Measurements from ENCODE around the gene CALR3.

DNA sequence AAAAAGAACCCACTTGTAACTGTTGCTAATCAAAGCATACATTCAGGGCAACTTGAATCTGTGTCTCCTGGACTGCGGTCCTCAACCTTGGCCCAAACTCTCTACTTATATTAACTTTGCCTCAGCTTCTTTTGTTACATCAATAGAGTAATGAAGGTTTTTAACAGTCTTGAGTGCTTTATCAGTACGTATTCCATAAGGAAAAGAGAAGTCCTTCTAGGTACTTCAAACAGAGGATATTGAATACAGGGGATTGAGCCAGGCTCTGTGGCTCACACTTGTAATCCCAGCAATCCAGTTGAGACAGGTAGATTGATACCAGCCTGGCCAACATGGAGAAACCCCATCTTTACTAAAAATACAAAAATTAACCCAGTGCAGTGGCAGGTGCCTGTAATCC, 23.0 kb downstream of the CALR3 start:
- TF ChIP-seq, protein P1, sequence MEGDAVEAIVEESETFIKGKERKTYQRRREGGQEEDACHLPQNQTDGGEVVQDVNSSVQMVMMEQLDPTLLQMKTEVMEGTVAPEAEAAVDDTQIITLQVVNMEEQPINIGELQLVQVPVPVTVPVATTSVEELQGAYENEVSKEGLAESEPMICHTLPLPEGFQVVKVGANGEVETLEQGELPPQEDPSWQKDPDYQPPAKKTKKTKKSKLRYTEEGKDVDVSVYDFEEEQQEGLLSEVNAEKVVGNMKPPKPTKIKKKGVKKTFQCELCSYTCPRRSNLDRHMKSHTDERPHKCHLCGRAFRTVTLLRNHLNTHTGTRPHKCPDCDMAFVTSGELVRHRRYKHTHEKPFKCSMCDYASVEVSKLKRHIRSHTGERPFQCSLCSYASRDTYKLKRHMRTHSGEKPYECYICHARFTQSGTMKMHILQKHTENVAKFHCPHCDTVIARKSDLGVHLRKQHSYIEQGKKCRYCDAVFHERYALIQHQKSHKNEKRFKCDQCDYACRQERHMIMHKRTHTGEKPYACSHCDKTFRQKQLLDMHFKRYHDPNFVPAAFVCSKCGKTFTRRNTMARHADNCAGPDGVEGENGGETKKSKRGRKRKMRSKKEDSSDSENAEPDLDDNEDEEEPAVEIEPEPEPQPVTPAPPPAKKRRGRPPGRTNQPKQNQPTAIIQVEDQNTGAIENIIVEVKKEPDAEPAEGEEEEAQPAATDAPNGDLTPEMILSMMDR (IDR thresholded peaks at IDR 0.05; ENCODE audit: low read depth, low read length, poor library complexity, severe bottlenecking), result no peak
- TF ChIP-seq EZH2phosphoT487 (IDR thresholded peaks at IDR 0.05; ENCODE audit: borderline replicate concordance, low read length), result no peak
